HFF-Myc (cell line): ENCODE results near the gene MPZL1.

Experiments
- DNase-seq: peaks from one replicate; pipeline ENCODE4 v3.0.0-alpha.2; 2011; ENCODE audit warnings: low read depth; ENCODE audit errors: extremely low read depth
- H3K4me3 ChIP-seq: replicated peaks from 2 replicates; pipeline ENCODE4 v1.5.1; 2011; ENCODE audit warnings: low read depth, mild to moderate bottlenecking, control low read depth, low read length
- TF ChIP-seq, protein P1 (sequence below): IDR thresholded peaks from 2 replicates; pipeline ENCODE4 v1.5.1; 2012; ENCODE audit warnings: mild to moderate bottlenecking, low read depth, low read length, control low read depth; ENCODE audit errors: missing control alignments

MPZL1 gene

DNA sequence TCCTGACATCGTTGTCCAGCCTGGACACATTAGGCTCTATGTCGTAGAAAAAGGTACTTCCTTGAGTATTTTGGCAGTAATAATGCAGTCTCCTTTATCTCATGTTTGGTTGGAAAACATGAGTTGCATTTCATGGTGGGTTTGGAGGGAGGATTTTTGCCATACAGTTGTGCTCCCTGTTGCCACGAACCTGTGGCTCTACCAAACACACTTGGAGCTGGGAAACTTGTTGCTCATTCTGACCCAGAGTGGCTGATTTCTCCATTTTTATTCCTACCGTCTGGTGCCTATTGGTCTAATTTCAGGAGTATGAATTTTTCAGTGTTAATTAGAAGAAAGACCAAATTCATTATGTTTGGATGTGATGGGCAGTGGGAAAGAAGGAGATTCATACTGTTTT, 50.7 kb downstream of the MPZL1 start:
- TF ChIP-seq, protein P1, sequence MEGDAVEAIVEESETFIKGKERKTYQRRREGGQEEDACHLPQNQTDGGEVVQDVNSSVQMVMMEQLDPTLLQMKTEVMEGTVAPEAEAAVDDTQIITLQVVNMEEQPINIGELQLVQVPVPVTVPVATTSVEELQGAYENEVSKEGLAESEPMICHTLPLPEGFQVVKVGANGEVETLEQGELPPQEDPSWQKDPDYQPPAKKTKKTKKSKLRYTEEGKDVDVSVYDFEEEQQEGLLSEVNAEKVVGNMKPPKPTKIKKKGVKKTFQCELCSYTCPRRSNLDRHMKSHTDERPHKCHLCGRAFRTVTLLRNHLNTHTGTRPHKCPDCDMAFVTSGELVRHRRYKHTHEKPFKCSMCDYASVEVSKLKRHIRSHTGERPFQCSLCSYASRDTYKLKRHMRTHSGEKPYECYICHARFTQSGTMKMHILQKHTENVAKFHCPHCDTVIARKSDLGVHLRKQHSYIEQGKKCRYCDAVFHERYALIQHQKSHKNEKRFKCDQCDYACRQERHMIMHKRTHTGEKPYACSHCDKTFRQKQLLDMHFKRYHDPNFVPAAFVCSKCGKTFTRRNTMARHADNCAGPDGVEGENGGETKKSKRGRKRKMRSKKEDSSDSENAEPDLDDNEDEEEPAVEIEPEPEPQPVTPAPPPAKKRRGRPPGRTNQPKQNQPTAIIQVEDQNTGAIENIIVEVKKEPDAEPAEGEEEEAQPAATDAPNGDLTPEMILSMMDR: no peak
- no peak for DNase-seq
- no peak overlapping the region for H3K4me3 ChIP-seq

GRCh38 chr1:167773516-167773915, 51.7 kb downstream of the MPZL1 start:
- DNase-seq: no peak
- H3K4me3 ChIP-seq: no peak overlapping the region
- TF ChIP-seq, protein P1: no peak

DNA sequence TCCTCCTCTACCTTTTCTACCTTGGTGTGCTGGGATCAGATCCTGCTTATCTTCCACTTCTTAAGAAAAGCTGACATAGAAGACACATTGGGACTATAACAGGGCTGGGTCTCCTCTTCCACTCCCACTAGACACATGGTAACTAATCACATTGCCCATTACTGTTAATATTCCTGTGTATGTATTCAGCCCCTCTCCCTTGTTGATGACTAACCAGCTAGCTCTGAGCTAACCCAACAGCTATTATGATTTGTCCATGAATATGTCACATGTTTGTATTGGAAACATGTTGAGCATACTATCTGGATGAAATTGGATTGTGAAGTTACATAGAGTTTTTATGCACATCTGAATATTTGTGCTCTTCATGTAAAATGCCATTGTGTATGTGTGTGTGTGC, 52.9 kb downstream of the MPZL1 start:
- no peak overlapping the region for H3K4me3 ChIP-seq
- DNase-seq: no peak
- TF ChIP-seq, protein P1: no peak

DNA sequence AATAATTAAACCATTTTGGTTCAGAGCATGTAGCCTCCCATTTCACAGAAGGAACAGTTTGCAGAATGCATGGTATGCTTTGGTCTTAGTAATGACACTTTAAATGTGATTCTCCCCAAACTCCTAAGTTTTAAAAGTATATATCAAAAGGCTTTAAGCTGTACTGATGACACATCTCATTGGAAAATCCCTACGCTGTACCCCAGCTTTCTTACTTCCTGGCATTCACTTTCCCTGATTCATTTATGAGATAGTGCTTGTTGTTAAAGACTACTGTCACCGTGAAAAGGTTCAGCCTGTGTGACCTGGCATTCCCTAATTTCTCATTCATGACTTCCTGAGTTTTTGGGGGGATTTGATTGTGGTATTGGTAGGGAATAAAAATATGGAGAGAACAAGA, 53.4 kb downstream of the MPZL1 start:
- DNase-seq: no peak
- TF ChIP-seq, protein P1: no peak
- H3K4me3 ChIP-seq: no peak overlapping the region

DNA sequence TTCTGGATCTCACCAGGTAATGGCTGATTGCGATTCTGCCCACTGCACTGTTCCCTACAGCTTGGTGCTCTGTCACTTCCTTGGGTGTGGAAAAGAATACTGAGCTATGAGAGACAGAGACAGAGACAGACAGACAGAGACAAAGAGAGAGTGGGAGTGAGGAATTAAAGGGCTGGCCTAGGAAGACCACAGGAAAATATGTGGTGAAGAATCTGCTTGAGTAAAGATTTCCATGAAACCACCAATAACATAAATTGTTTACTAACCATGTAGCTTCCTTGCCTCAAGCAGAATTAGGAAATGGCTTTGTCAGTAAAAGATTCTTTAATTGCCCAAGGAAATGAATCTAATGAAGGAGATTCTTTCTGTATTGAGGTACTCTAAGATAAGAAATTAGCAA, 54.4 kb downstream of the MPZL1 start:
- DNase-seq: no peak
- H3K4me3 ChIP-seq: no peak overlapping the region
- TF ChIP-seq, protein P1: no peak

- DNase-seq: no peak
- H3K4me3 ChIP-seq: no peak overlapping the region
- TF ChIP-seq, protein P1: no peak
Observed at GRCh38 chr1:167776616-167777268, 55.0 kb downstream of the MPZL1 start.

DNA sequence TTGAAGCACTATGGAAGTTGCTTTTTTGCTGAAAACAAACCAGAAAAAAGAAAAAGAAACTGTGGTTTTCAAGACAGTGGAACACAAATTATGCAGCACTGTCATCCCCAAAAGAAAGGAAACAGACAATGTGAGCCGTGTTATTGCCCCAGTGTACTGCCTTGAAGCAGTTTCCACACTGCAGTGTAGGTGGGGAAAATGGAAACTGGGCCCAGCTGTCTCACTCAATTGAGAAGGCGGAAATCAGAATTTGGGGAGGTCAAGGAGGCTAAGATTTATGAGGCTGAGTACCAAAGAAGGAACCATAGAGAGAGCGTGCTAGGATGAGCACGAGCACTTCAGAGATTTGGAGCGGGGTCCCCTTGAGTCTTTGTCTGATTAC, 55.5 kb downstream of the MPZL1 start:
- no peak for DNase-seq
- no peak overlapping the region for H3K4me3 ChIP-seq
- TF ChIP-seq, protein P1: no peak
